A673 (cell line): ENCODE results near the gene SFR1. TPM values are rescaled to one million over a fixed set of nuclear protein-coding genes. Genes with fewer than 3 reads are reported as not detected.
"Not testable (repeated sequence)": the region's sequence is repeated elsewhere in the genome, so short reads cannot be mapped to it uniquely, and the experiment has no call there.

ENCODE experiments used
- BruUV-seq: library from RNA; stranded (reverse); fragments of 400-500 nt; replicated peaks from 2 replicates; lab custom pipeline; 2021; lab: Mats Ljungman, UMichigan
- CTCF ChIA-PET: fragments of 300-600 bp; sonication (Branson Sonifier 250); formaldehyde crosslinking; loops from one replicate; lab custom pipeline; 2022; ENCODE audit warnings: antibody characterized with exemption; lab: Charles Lee
- POLR2A ChIA-PET: fragments of 300-600 bp; sonication (Branson Sonifier 250); formaldehyde crosslinking; loops from one replicate; lab custom pipeline; 2022; ENCODE audit warnings: antibody characterized with exemption; ENCODE audit not compliant: low non-redundant PET; lab: Charles Lee
- DNase-seq: peaks from one replicate; pipeline ENCODE4 v3.0.0-alpha.2; 2015; ENCODE audit warnings: low spot score
- H3K27ac ChIP-seq: fragments of 200-600 bp; sonication (generic); 2 replicates; pipeline ENCODE4 v1.5.1; 2016; ENCODE audit warnings: mixed run types, low read depth, mild to moderate bottlenecking, mixed read lengths, antibody characterized with exemption, low read length; ENCODE audit not compliant: poor library complexity, severe bottlenecking
- H3K27me3 ChIP-seq: fragments of 200-600 bp; sonication (generic); replicated peaks from 2 replicates; pipeline ENCODE4 v1.6.1; 2017; ENCODE audit warnings: mixed run types, low read depth, mild to moderate bottlenecking, mixed read lengths, antibody characterized with exemption, low read length; ENCODE audit not compliant: insufficient read depth, poor library complexity
- H3K36me3 ChIP-seq: fragments of 200-600 bp; sonication (generic); 2 replicates; pipeline ENCODE4 v1.6.1; 2016; ENCODE audit warnings: mixed run types, mild to moderate bottlenecking, mixed read lengths, antibody characterized with exemption, low read length; ENCODE audit not compliant: insufficient read depth, poor library complexity, severe bottlenecking
- H3K4me1 ChIP-seq: fragments of 200-600 bp; sonication (generic); 2 replicates; pipeline ENCODE4 v1.6.1; 2017; ENCODE audit warnings: mixed run types, mild to moderate bottlenecking, mixed read lengths, antibody characterized with exemption, low read length; ENCODE audit not compliant: insufficient read depth, poor library complexity, severe bottlenecking
- H3K4me3 ChIP-seq: fragments of 200-600 bp; sonication (generic); 2 replicates; pipeline ENCODE4 v1.5.1; 2016; ENCODE audit warnings: low read depth, mixed run types, mild to moderate bottlenecking, mixed read lengths, low read length; ENCODE audit not compliant: poor library complexity, severe bottlenecking
- H3K9me3 ChIP-seq: fragments of 200-600 bp; sonication (generic); 2 replicates; pipeline ENCODE4 v1.6.1; 2016; ENCODE audit warnings: mixed run types, low read depth, mild to moderate bottlenecking, mixed read lengths, antibody characterized with exemption, low read length; ENCODE audit not compliant: poor library complexity, severe bottlenecking
- EZH2 ChIP-seq: fragments of 200-600 bp; sonication (generic); IDR thresholded peaks from 2 replicates; pipeline ENCODE4 v1.6.1; 2017; ENCODE audit warnings: borderline replicate concordance, low read depth, mild to moderate bottlenecking, mixed read lengths, antibody characterized with exemption, low read length; ENCODE audit not compliant: poor library complexity, severe bottlenecking
- intact Hi-C: fragments of 100-400 bp; cut with micrococcal nuclease; formaldehyde crosslinking; loops from one replicate; pipeline ENCODE4 v1.10.0; 2022; ENCODE audit not compliant: unreplicated experiment
- total RNA-seq: library from RNA; stranded (reverse); gene quantifications from 2 replicates; pipeline ENCODE4 v1.2.3, GENCODE V29; 2021
- TF ChIP-seq, protein P1 (sequence below): fragments of 300-800, 200-600 bp; sonication (generic); conservative IDR thresholded peaks from 2 replicates; pipeline ENCODE4 v1.5.1; 2017; ENCODE audit warnings: low read depth, mild to moderate bottlenecking, antibody characterized with exemption, low read length, moderate library complexity, mixed read lengths

The SFR1 gene
- total RNA-seq, 1 experiment from 2014 or later: 12.6 TPM

GRCh38 chr10:104155591-104155990, 33.6 kb downstream of the SFR1 start:
- Histone ChIP-seq H3K27me3 (peaks cover 47% of the 10 kb centered on the region), H3K36me3 (no peaks in the 10 kb centered on the region), H3K9me3 (peaks cover 11% of the 10 kb centered on the region), H3K4me3 (no peak overlapping the region), H3K27ac (no peak overlapping the region), H3K4me1 (no peaks in the 10 kb centered on the region)
- no peak for TF ChIP-seq EZH2
- TF ChIP-seq, protein P1, sequence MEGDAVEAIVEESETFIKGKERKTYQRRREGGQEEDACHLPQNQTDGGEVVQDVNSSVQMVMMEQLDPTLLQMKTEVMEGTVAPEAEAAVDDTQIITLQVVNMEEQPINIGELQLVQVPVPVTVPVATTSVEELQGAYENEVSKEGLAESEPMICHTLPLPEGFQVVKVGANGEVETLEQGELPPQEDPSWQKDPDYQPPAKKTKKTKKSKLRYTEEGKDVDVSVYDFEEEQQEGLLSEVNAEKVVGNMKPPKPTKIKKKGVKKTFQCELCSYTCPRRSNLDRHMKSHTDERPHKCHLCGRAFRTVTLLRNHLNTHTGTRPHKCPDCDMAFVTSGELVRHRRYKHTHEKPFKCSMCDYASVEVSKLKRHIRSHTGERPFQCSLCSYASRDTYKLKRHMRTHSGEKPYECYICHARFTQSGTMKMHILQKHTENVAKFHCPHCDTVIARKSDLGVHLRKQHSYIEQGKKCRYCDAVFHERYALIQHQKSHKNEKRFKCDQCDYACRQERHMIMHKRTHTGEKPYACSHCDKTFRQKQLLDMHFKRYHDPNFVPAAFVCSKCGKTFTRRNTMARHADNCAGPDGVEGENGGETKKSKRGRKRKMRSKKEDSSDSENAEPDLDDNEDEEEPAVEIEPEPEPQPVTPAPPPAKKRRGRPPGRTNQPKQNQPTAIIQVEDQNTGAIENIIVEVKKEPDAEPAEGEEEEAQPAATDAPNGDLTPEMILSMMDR: no peak
- intact Hi-C loops: no loop called here
- DNase-seq: no peak
- ChIA-PET POLR2A (no interaction called here), CTCF (no interaction called here)
- no TSS peak for BruUV-seq

- H3K27me3 ChIP-seq: peaks cover 33% of the 10 kb centered on the region
- intact Hi-C loops: no loop called here
- CTCF ChIA-PET: no interaction called here
- peaks cover 6% of the 10 kb centered on the region for H3K9me3 ChIP-seq
- no peak overlapping the region for H3K4me3 ChIP-seq
- H3K4me1 ChIP-seq: no peaks in the 10 kb centered on the region
- POLR2A ChIA-PET: no interaction called here
- no peak overlapping the region for H3K27ac ChIP-seq
- H3K36me3 ChIP-seq: no peaks in the 10 kb centered on the region
- BruUV-seq: no TSS peak
- DNase-seq: no peak
- no peak for TF ChIP-seq EZH2
Measured at GRCh38 chr10:104170610-104171254, 48.8 kb downstream of the SFR1 start.

DNA sequence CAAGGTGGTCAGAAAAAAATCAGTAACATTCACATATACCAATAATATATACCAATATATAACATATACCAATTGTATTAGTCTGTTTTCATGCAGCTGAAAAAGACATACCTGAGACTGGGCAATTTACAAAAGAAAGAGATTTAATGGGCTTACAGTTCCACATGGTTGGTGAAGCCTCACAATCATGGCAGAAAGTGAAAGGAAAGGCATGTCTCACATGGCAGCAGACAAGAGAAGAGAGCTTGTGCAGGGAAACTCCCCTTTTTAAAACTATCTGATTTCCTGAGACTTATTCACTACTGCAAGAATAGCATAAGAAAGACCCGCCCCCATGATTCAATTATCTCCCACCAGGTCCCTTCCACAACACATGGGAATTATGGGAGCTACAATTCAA, 52.2 kb downstream of the SFR1 start:
- H3K27ac ChIP-seq, H3K9me3 ChIP-seq, BruUV-seq, intact Hi-C loops, H3K36me3 ChIP-seq, DNase-seq, H3K4me1 ChIP-seq, POLR2A ChIA-PET, H3K4me3 ChIP-seq, CTCF ChIA-PET: not testable (repeated sequence)
- peaks cover 36% of the 10 kb centered on the region for H3K27me3 ChIP-seq

Other genes starting within 250 kb of the SFR1 start
- gene STN1, start 204.0 kb upstream of the SFR1 start, total RNA-seq: 14.3 and 16.5 TPM in 2 replicates
- 39.1 and 41.0 TPM in 2 replicates for gene SLK, start 155.0 kb upstream of the SFR1 start, total RNA-seq
- not detected in 2 replicates for gene COL17A1, start 36.3 kb upstream of the SFR1 start, total RNA-seq
- gene CFAP43, start 110.2 kb downstream of the SFR1 start, total RNA-seq: 0.13 and 0.35 TPM in 2 replicates
- 123 and 126 TPM in 2 replicates for gene GSTO1, start 132.7 kb downstream of the SFR1 start, total RNA-seq
- gene GSTO2, start 147.0 kb downstream of the SFR1 start, total RNA-seq: 0.26 and 1.4 TPM in 2 replicates
- 23.1 and 24.8 TPM in 2 replicates for gene ITPRIP, start 216.3 kb downstream of the SFR1 start, total RNA-seq
- 0.17 and 0.52 TPM in 2 replicates for gene CFAP58, start 231.7 kb downstream of the SFR1 start, total RNA-seq